ENCODE data around the gene ULK3.

DNA sequence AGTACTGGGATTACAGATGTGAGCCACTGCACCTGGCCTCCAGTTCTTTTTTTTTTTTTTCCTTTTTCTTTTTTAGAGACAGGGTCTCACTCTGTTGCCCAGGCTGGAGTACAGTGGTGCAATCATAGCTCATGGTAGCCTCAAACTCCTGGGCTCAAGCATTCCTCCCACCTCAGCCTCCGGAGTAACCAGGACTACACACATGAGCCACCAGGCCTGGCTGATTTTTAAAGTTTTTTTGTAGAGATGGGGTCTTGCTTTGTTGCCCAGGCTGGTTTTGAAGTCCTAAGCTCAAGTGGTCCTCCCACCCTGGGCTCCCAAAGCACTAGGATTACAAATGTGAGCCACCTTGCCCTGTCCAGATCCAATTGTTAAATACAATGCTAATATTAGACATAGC is 13.6 kb upstream of the ULK3 start:
- TF ChIP-seq, protein P1, sequence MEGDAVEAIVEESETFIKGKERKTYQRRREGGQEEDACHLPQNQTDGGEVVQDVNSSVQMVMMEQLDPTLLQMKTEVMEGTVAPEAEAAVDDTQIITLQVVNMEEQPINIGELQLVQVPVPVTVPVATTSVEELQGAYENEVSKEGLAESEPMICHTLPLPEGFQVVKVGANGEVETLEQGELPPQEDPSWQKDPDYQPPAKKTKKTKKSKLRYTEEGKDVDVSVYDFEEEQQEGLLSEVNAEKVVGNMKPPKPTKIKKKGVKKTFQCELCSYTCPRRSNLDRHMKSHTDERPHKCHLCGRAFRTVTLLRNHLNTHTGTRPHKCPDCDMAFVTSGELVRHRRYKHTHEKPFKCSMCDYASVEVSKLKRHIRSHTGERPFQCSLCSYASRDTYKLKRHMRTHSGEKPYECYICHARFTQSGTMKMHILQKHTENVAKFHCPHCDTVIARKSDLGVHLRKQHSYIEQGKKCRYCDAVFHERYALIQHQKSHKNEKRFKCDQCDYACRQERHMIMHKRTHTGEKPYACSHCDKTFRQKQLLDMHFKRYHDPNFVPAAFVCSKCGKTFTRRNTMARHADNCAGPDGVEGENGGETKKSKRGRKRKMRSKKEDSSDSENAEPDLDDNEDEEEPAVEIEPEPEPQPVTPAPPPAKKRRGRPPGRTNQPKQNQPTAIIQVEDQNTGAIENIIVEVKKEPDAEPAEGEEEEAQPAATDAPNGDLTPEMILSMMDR (conservative IDR thresholded peaks at IDR 0.05; ENCODE audit: low read depth, low read length) = no peak
- TF ChIP-seq CEBPB (IDR thresholded peaks at IDR 0.05; ENCODE audit: low read depth, low read length) (no peak), MAFK (IDR thresholded peaks at IDR 0.05; ENCODE audit: low read depth, low read length) (no peak), POLR2A (IDR thresholded peaks at IDR 0.05; ENCODE audit: low read depth, low read length) (no peak), BHLHE40 (IDR thresholded peaks at IDR 0.05; ENCODE audit: low read depth, low read length) (no peak), CHD1 (IDR thresholded peaks at IDR 0.05; ENCODE audit: low read depth, low read length) (no peak), RAD21 (IDR thresholded peaks at IDR 0.05; ENCODE audit: low read length) (no peak), FOS (IDR thresholded peaks at IDR 0.05; ENCODE audit: low read depth, low read length) (no peak), RFX5 (IDR thresholded peaks at IDR 0.05; ENCODE audit: low read depth, low read length) (no peak), MXI1 (IDR thresholded peaks at IDR 0.05; ENCODE audit: borderline replicate concordance, low read depth, low read length) (no peak), SMC3 (IDR thresholded peaks at IDR 0.05; ENCODE audit: low read depth, low read length) (no peak)
- TF ChIP-seq, protein P2, sequence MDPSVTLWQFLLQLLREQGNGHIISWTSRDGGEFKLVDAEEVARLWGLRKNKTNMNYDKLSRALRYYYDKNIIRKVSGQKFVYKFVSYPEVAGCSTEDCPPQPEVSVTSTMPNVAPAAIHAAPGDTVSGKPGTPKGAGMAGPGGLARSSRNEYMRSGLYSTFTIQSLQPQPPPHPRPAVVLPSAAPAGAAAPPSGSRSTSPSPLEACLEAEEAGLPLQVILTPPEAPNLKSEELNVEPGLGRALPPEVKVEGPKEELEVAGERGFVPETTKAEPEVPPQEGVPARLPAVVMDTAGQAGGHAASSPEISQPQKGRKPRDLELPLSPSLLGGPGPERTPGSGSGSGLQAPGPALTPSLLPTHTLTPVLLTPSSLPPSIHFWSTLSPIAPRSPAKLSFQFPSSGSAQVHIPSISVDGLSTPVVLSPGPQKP (IDR thresholded peaks at IDR 0.05; ENCODE audit: borderline replicate concordance, low read depth, low read length) = no peak

Data from IMR-90 (cell line).